Measurements from ENCODE around the gene EPB41L2.

GRCh38 chr6:130949553-130949952, 113.5 kb downstream of the EPB41L2 start:
- TF ChIP-seq, protein P1, sequence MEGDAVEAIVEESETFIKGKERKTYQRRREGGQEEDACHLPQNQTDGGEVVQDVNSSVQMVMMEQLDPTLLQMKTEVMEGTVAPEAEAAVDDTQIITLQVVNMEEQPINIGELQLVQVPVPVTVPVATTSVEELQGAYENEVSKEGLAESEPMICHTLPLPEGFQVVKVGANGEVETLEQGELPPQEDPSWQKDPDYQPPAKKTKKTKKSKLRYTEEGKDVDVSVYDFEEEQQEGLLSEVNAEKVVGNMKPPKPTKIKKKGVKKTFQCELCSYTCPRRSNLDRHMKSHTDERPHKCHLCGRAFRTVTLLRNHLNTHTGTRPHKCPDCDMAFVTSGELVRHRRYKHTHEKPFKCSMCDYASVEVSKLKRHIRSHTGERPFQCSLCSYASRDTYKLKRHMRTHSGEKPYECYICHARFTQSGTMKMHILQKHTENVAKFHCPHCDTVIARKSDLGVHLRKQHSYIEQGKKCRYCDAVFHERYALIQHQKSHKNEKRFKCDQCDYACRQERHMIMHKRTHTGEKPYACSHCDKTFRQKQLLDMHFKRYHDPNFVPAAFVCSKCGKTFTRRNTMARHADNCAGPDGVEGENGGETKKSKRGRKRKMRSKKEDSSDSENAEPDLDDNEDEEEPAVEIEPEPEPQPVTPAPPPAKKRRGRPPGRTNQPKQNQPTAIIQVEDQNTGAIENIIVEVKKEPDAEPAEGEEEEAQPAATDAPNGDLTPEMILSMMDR (IDR thresholded peaks at IDR 0.05 in 8 of 11, conservative IDR thresholded peaks at IDR 0.05 in 3 of 11): no peak
- no peak for TF ChIP-seq POLR2AphosphoS5 (IDR thresholded peaks at IDR 0.05)

Data from spleen (tissue), 7 donors.